Stimulated activated naive CD8-positive, alpha-beta T cell treated with anti-CD3 and anti-CD28 coated beads, Interleukin-15, Interleukin-2, amounts not matched to agents 100 U/mL and 50 U/mL, for 24 hours (primary cell): ENCODE results near the gene CCDC92B.

ENCODE experiments used
- ATAC-seq: fragments of 150-1000 bp; cut with Tn5 transposase; one replicate; pipeline ENCODE4 v1.10.0; 2021
- DNase-seq: peaks from one replicate; pipeline ENCODE4 v3.0.0; 2021

CCDC92B gene

DNA sequence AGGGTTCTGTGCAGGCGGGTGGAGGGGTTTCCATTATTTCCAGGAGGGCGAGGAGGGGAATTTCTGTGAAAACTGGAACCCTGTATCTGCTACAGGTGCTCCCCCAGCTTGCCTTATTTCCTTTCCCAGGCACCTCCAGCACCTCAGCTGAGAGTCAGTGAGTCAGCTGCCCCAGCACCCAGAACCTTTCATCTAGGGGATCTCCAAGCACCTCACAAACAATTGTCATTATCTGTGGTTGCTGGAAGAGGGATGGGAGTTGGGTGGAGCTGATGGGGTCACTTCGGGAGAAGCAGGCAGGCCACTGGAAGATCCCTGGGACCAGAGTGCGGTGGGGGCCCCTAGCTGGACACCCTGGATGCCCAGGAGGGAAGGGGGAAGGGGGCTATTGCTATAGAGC is 27.8 kb downstream of the CCDC92B start:
- DNase-seq, result peak; percentile 21
- ATAC-seq, result peak; percentile 56

DNA sequence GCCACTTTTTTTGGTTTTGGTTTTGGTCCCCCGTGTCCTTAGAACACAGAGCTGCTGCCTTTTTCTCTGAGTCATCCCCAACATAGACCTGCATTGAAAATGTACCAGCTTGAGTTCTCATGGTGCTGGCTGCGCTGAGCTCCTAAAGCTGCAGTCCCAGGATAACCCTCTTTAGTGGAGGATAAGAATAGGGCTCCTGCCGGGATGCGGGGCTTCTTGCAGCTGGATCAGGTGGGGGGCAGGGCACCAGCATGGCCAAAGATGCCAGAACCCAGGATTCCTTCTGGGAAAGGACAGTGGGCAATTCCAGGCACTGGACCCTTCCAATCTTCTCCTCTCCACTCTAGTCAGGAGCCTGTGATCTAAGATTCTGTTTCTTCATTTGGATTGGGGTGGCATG is 29.6 kb downstream of the CCDC92B start:
- ATAC-seq (no peak), DNase-seq (no peak)

DNA sequence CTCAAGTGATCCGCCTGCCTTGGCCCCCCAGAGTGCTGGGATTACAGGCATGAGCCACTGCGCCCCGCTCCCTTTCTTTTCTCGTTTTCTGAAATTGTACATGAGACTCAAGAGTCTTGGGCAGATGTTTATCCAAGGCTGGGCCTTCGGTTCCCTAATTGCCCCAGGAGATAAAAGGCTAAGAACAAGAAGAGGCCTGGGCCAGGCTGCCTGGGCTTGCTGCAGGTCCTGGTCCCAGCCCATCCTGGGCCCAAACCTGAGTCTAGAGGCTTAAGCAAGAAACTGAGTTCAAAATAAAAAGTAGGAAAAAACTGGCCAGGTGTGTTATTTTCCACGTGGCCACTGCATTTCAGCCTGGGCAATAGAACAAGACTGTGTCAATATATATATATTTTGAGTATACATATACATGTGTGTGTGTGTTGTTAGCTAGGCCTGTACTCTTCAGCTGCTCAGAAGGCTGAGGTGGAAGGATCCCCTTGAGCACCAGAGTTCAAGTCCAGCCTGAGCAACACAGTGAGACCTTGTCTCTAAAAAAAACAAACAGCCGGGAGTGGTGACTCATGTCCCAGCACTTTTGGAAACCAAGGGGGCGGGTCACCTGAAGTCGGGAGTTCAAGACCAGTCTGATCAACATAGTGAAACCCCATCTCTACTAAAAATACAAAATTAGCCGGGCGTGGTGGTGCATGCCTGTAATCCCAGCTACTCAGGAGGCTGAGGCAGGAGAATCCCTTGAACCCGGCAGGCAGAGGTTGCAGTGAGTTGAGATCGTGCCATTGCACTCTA is 31.1 kb downstream of the CCDC92B start:
- DNase-seq (no peak), ATAC-seq (no peak)

DNA sequence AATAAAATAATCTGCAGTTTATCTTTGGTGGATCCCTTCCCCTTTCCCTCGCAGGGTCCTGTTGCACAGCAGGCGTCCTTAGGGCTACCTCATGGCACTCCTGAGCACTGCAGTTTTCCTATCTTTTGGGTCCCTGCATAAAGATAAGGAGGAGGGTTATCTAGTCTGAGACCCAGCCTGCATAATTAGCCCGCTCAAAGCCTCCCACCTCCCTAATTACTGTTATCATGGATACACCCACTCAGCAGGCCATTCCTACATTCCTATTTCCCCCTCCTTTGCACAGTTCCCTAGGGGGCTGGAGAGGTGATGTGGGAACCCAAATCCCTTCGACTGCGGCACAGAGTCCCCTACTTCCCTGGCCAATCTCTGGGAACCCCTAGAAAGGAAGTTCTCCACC is 32.8 kb downstream of the CCDC92B start:
- ATAC-seq, result no peak
- no peak for DNase-seq

DNA sequence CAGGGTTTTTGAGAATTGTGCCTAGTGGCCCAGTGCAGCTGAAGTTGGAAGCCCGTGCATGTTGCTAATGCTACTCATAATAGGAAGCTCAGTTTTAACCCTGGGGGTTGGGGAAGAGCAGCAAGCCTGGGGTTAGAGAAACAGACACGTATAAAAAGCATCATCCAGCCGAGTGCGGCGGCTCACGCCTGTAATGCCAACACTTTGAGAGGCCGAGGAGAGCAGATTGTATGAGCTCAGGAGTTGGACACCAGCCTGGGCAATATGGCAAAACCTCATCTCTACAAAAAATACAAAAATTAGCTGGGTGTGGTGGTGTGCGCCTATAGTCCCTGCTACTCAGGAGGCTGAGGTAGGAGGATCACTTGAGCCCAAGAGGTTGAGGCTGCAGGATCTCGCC is 35.6 kb downstream of the CCDC92B start:
- ATAC-seq (no peak), DNase-seq (no peak)

DNA sequence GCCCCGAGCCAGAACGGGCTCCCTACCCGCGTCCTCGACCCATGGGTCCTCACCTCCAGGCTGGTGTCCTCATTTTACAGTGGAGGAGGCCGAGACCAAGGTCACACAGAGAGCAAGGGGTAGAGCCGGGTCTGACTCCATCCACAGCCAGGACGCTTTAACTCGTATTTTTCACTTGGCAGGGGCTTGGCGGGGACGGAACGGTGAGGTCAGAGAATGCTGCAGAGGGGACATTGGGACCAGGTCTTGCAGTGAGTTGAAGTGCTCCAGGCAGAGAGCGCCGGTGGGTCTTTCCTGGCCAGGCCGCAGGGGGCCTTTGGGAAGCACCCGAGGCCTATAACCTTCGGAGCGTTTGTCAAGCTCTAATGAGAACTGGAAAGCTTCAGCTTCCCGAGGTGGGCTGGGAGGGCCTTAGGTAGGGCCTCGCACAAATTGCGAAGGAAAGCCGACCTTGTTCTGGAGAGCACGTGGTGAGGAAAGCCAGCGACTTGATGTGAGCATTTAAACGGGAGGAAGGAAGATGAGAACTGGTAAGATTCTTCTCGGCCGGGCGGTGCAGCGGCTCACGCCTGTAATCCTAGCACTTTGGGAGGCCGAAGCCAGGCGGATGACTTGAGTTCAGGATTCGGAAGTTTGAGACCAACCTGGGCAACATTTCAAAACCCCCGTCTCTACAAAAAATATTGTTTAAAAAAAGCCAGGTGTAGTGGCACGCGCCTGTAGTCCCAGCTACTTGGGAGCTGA is 37.0 kb downstream of the CCDC92B start:
- DNase-seq, result no peak

DNA sequence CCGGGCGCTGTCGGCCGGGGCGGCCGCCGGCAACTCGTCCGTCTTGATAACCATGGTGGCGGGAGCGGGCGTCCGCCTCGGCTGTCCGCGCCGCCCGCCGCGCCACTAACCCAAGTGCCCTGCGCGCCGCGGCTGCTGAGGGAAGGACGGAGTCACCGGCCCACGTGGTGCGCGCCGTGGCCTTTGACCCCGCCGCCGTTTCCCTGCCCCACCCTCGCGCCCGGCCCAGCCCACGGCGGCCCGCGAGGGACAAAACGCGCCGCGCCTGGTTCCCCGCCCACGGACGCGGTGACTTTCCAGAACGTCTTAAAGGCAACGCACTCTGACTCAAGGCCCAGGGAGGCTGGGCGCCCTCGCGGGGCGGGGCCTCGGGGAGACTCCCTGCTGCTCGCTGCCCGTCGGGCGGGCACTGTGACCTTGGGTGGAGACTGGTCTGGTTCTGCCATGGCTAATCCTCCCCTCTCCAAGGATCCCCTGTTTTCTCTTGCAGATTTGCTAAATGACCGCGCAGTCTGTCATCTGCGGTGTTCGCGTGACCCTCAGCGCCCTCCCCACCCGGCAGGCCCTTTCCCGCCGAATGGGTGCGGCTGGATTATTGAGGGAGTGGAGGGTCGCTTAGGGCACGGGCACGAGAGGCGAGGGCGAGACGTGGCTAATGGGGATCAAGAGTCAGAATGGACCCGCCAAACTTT is 37.7 kb downstream of the CCDC92B start, which contains the start of gene CLUH:
Gene CLUH (minus strand): TSS at position 157 of the 692 bp plus-strand sequence. CDS start 103 bp downstream, at position 54.
- DNase-seq, result peak; percentile 98
- peak; percentile 90 for ATAC-seq

More for the DNA sequence above, 37.0 kb downstream of the CCDC92B start:
- ATAC-seq, result no peak

DNA sequence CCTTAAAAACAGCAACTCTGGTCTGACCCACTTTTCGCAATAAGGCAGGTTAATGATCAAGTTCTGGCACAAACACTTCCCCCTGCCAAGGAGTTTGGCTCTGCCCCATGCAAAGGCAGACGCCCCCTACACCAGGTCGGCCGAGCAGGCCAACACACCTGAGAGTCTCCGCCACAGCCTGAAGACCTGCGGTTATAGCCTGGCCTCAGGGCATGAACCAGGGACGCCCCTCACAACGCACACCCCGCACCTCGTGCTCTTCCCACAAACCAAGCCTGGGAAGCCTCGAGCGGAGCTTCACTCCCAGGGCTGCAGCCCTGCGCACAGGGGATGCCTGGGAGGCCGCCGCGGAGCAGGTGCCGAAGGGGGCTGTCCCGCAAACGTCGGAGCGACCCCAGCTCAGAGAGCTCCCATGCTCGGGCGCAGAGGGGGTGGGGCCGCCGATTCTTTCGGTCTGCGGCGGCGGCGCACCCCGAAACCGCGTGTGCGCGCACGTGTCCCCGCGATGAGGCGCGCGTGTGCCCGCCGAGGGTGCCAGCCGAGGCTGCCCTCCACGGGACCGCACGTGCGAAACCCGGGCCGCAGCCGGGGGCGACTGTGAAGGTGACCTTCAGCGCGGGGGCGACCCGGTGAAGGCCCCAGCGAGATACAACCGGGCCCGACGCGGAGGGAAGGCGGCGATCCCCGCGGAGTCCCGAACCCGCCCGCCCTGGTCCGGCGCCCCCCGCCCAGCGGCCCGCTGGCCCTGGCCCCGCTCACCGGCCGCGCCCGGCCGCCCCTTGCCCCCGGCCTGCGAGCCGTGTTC is 38.4 kb downstream of the CCDC92B start:
- ATAC-seq (peak; percentile 2), DNase-seq (peak; percentile 55)

DNA sequence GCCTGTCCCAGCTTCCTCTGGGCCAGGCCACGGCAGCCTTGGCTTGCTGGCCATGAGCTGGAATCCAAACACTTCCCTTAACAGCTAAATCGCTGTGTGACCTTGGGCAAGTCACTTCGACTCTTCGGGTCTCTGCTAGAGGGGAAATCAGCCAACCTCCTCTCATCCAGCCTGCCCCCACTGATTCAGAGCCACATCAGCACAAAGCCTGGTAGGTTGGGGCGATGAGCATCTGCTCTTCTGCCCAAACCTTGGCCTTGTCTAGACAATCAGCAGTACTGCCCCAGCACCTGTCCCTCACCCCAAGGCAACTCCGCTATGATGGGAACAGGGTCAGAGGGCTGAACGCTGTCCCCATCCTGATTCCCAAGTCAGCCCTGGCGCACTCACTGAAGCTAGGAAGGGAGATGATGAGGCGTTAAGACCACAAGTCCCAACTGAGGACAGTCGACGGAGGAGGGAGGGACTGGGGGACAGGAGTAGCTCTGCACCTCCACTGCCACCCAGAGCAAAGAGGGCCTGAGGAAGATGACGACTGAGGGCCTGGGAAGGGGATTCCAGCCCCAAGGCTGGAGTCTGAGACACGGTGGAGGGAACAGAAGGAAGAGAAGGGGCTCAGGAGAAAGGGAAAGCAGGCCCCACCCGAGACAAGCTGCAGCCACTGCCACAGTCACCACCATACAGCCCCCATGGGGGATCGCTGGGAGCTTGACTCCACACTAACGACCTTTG is 39.2 kb downstream of the CCDC92B start:
- ATAC-seq, result no peak
- no peak for DNase-seq

DNA sequence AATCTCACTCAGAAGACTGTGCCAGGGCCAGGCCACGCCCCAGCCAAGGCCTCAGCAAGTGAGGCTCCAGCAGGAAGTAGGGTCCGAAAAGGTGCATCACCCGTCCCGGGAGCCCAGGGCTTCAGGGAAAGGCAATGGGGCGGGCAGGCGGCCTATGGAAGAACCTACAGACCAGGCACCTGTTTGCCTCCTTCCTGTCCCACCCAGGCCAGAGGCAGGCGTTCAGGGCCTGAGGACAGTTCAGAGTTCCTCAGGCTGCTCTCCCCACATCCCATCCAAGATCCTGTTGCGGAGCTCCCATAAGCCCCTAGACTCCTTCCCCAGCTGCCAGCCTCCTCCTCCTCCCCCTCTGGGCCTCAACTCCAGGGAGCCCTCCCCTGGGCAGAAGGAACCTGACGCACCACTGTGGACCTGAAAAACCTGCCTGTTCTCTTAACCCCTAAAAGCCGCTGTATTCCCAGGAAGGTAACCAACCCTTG is 40.2 kb downstream of the CCDC92B start:
- ATAC-seq, result no peak
- DNase-seq, result no peak

DNA sequence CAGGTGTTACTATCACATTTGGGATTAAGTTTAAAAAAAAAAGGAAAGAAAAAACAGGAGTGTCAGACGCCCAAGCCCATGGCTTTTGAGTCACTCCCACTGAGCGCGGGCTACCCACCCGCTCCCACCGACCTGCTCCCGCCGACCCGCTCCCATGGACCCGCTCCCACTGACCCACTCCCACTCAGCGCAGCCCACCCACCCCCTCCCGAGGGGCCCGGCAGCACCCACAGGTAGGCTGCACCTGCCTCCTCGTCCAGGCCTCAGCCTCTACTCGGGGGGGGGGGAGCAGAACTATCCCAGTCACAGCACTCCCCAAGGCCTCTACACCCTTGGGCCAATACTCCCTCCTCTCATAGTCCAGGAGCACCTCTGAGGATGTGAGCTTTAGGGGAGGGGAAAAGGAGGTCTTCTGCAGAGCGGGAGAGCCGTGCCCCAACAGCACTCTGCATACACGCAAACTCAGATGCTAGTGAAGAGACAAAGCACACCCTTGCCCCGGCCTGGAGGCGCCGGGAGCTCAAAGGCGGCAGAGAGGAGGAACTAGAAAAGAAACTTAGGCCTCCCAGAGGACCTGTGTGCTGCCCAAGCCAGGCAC is 40.8 kb downstream of the CCDC92B start:
- ATAC-seq (no peak), DNase-seq (no peak)

DNA sequence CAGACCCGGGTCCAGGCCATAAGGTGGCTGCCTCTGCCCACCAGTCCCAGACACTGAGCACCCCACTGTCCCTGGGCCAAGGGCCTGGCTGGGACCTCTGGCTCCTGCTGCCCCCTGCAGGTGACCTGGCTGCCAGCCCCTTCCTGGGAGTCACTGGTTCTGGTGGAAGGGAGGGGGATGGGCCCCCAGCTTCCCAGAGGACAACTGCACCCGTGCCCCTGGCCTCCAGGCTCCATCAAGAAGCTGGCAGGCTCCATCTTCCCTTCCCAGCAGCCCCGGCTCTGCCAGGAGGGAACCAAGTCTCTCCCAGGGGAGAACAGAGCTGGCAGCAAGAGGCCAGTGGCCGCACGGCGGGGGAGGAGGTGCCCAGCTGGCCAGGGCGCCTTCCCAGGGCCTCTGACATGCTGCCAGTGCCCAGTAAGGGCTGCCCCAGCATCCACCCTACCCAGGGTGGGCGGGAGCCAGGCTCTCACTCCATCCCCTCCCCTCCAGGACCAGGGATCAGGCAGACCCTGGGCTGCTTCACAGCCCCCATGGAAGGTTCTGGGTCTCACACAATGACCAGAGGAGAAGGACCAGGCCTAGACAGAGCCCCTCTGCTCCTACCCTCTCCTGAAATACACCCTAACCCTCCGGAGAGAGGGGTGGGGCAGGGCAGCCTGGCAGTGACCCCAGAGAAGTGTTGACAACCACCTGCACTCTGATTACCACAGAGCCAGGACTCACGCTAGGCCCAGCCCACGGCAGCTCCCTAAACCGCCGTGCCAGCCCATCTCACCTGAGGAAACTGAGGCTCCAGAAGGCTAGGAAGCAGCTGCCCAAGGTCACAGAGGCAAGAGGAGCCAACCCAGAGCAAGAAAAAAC is 41.5 kb downstream of the CCDC92B start:
- DNase-seq (peak; percentile 36), ATAC-seq (no peak)

DNA sequence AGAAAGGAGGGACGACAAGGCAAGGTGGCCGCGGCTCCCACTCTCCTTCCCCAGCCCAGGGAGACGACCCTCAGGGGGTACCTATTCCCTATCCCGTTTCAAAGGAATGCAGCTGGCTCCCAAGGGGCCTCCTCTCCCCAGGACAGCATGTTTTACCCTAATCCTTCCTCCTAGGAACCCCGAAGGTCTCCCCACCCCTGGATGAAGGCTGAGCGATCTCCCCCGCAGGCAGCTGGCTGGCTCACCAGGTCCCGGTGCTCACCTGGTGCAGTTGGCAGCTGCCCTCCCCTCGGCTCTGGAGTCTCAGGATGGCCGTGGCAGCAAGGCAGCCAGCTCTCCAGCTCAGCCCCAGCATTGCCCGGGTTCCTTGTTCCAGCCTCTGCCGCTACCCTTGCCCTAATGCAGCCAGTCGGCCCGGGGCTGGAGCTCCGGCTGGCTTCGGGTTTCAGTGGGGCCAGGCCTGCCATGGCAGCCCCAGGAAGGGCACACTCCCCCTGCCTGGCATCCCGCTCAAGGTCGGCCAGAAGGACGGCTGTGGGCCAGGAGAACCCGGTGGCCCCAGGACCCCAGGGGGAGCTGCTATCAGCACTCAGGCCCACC is 42.4 kb downstream of the CCDC92B start:
- ATAC-seq (no peak), DNase-seq (no peak)

DNA sequence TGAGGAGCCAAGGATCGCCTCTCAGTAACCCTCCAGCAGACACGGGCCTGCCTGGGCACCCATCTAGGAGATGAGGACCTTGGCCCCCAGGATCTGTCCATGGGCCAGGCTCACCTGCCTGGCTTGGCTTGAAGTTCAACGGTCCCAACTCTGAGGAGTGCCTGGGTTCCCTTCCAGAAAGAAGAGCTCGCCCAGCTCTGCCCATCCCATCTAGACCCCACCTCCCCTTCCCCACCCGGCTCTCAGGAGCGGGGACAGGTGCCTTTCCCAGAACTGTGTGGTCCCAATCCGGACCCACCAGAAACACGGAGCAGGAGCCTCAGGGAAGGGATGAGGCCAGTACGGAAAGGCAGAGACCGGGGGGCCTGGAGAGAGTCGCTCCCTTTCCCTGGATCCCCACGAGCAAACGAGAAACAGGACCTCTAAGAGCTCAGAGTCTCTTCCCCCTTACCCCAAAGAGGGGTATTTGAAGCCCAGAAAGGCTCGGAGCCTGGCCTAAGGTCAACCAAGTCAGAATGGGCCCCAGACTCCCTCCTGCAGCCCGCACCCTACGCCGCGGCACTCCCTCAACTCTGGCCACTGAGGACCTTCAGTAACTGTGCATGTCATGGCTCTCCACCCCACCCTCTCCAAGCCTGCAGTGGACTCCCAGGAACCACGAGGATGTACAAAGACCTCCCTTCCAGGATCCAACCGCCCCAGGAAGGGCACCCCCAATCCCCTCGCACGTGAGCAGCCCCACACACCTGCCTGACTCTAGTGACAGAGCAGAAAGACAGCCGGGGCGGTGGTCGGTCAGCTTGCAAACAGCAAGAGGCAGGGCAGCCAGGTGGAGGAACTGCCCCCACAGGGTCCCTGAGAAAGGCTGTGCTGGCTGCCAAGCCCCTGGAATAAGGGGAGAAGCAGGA is 43.3 kb downstream of the CCDC92B start:
- no peak for ATAC-seq
- no peak for DNase-seq

DNA sequence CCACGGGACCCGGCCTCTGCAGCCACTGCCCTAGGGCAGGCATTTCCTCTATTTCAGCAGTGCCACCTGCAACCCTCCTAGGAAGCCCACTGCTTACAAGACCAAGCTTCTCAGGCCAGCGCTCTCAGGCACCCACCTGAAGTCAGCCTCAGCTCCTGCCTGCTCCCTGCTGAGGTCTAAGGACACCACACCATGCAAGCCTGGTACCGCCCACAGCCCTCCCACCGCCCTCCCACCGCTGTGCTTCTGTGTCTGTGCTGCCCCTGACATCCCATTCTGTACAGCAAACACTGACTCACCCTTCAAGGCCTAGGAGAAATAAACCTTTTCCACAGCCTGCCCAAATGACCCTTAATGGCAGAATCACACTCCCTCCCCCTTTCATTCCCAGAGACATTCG is 44.2 kb downstream of the CCDC92B start:
- ATAC-seq, result no peak
- DNase-seq, result no peak

DNA sequence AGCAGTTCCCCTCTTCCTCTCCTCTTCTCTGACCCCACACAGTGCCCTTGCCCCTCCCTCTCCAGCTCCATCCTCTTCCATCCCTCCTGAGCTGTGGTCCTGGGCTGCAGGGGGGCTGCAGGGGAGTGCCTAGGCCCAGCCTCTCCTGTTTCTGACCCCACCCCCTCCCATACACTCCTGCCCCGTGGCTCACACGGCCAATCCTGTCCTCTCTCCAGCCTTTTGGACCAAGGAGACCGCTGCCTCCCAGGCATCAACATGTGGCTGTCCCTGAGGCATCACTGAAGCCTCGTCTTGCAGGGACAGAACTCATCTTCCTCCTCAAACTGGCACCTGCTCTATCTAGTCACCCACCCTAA is 44.6 kb downstream of the CCDC92B start:
- DNase-seq, result no peak
- no peak for ATAC-seq

DNA sequence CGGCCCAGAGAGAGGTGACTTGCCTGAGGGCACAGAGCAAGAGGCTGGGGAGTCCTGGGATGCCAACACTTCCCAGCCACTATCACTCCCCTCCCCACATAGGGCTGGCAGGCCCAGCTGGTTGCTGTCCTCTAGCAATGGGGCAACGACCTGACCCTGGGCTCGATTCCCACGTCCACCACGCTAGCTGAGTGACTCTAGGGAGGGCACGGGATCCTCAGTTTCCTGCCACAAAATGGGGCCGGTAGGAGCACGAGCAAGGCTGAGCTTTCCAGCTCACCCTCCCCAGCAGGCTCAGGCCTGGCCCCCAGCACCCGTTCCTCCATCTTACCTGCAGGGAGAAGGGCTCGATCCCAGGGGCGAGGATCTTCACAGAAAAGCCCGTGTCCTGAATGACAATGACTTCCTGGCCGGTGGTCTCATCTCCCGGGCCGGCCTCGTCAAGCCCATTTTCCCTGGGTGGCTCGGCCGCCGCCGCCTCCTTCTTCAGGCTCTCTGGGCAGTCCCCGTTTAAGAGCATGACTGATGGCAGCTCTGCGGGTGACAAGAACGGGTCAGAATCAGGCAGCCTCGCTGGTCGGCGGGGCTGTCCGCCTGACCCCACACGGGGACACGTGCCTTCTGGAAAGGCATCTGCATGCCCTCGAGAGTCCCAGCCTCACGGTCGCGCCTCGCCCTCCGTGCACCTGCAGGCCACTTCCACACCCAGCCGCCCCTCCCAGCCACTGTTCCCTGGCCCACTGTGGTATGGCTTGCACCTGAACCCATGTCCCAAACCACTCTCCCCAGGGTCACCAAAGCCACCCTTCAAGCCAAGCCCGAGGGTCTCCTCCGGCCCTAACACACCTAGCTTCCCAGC is 45.2 kb downstream of the CCDC92B start:
- DNase-seq, result no peak
- no peak for ATAC-seq
